ENCODE results near the gene PTBP2. TPM values are rescaled to one million over a fixed set of nuclear protein-coding genes. Genes with fewer than 3 reads are reported as not detected.
A peak's percentile ranks its signal among the peaks of the same experiment; 100 is the strongest.

PTBP2 gene
- total and polyA plus RNA-seq, 10 of the 15 experiments (the other 5 are each of a cell fraction or from before 2014, with no cell fraction given): 5.8 to 17.5 (median 11.1) TPM

DNA sequence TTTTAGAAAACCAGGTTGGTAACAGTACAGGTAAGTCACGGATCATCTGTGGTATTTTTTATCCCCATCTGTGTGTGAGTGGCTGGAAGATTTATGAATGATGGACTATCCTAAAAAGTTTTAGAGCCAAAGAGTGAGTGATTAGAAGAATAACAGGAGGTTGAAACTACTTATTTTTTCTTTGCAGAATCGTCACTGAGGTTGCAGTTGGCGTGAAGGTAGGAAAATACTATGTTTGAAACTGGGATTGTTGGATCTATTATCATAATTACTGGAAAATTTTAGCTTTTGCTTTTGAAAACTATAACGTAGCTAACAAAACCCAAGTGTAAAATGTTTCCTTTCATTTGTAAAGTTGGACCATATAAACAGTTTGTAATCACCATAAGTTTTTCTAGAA, 1.8 kb downstream of the PTBP2 start:
- ATAC-seq (no peak), DNase-seq (ENCODE audit: low read depth, low spot score) (no peak), FAIRE-seq (no peak)
- Histone ChIP-seq H3K36me3 (ENCODE audit: control insufficient read depth in 2 of 2, insufficient read depth in 2 of 2, low read length in 1 of 2) (peaks cover 0 to 2% of the 10 kb centered on the region in 2 experiments; a peak in 1 of 4 replicates), H3K27me3 (replicated peaks in 1 of 2; ENCODE audit: control insufficient read depth in 2 of 2, insufficient read depth in 2 of 2, low read length in 1 of 2) (no peaks in the 10 kb centered on the region), H3K9ac (ENCODE audit: control insufficient read depth, insufficient read depth, low read length) (peak overlapping the region; percentile 78; the same call in 1 of the 2 replicates), H3K4me2 (ENCODE audit: control insufficient read depth, insufficient read depth) (peak overlapping the region; percentile 66), H3K27ac (ENCODE audit: control insufficient read depth, insufficient read depth) (no peak overlapping the region; the same call in 1 of the 2 replicates), H3K79me2 (ENCODE audit: control insufficient read depth, insufficient read depth, low read length) (peaks cover 43% of the 10 kb centered on the region), H4K20me1 (ENCODE audit: control insufficient read depth, insufficient read depth) (no peaks in the 10 kb centered on the region), H3K9me3 (replicated peaks; ENCODE audit: control insufficient read depth, insufficient read depth, low read length) (no peaks in the 10 kb centered on the region; the same call in 2 of the 3 replicates), H2AFZ (ENCODE audit: control insufficient read depth, low read depth, low read length) (no peak overlapping the region), H3K4me1 (ENCODE audit: control insufficient read depth, insufficient read depth, low read length) (peaks cover 4% of the 10 kb centered on the region), H3K4me3 (peak overlapping the region; percentile 90)
- BruUV-seq (replicated peaks): no TSS peak
- SMC1A ChIA-PET (ENCODE audit: uncharacterized antibody, unreplicated experiment): interaction anchor here (0.7 to 1.9 kb wide), 3 partner anchors 19 to 181 kb away, joined by 3 to 4 read pairs (median 3); no protein-coding TSS in a partner anchor
- POLR2A ChIA-PET: no interaction called here
- RAD21 ChIA-PET (ENCODE audit: unreplicated experiment): no interaction called here
- WGBS (ENCODE audit: insufficient coverage, insufficient replicate concordance, low lambda C conversion rate, missing lambda C conversion rate): 41% methylated on average over 4 of the region's 4 CpGs
- intact Hi-C loops (cut with micrococcal nuclease; ENCODE audit: unreplicated experiment): loop anchor here (10.0 kb wide), 2 partner anchors 231 to 1191 kb away; no protein-coding TSS in a partner anchor
- no peak for TF ChIP-seq KAT2A (conservative IDR thresholded peaks at IDR 0.05; ENCODE audit: control insufficient read depth, low read depth, low read length)
- no peak for TF ChIP-seq NFYA (IDR thresholded peaks at IDR 0.05; ENCODE audit: borderline replicate concordance, low read depth, low read length)
- CTCF ChIA-PET: interaction anchor here (1.8 kb wide), 1 partner anchor 19 kb away, joined by 4 read pairs; no protein-coding TSS in a partner anchor
- in situ Hi-C loops (cut with MboI): no loop called here

DNA sequence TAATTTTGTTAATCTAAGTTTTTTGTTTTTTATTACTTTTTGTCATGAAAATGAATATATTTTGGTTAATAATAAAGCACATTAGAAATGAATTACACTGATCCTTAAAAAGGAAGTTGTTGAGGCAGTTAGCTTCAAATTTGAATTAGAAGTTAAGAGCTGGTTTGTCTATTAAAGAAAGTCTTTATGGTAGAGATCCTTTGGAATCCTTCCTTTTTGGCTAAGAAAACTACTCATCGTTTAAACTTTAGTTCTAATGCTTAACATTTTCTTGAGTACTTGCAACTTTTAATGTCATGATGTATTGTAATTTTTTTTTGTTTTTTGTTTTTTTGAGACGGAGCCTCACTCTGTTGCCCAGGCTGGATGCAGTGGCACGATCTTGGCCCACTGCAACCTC, 2.4 kb downstream of the PTBP2 start:
- CTCF ChIA-PET: interaction anchor here (1.8 kb wide), 1 partner anchor 18 kb away, joined by 4 read pairs; no protein-coding TSS in a partner anchor
- intact Hi-C loops (cut with micrococcal nuclease; ENCODE audit: unreplicated experiment): loop anchor here (10.0 kb wide), 2 partner anchors 231 to 1191 kb away; no protein-coding TSS in a partner anchor
- in situ Hi-C loops (cut with MboI): no loop called here
- H3K27me3 ChIP-seq (replicated peaks in 1 of 2; ENCODE audit: control insufficient read depth in 2 of 2, insufficient read depth in 2 of 2, low read length in 1 of 2): no peaks in the 10 kb centered on the region
- peaks cover 46% of the 10 kb centered on the region for H3K79me2 ChIP-seq (ENCODE audit: control insufficient read depth, insufficient read depth, low read length)
- H2AFZ ChIP-seq (ENCODE audit: control insufficient read depth, low read depth, low read length): no peak overlapping the region
- FAIRE-seq: peak; percentile 56
- 84% methylated on average over 3 of the region's 3 CpGs for WGBS (ENCODE audit: insufficient coverage, insufficient replicate concordance, low lambda C conversion rate, missing lambda C conversion rate)
- no peaks in the 10 kb centered on the region; the same call in 1 of the 3 replicates for H3K9me3 ChIP-seq (replicated peaks; ENCODE audit: control insufficient read depth, insufficient read depth, low read length)
- POLR2A ChIA-PET: no interaction called here
- no peak overlapping the region for H3K27ac ChIP-seq (ENCODE audit: control insufficient read depth, insufficient read depth)
- H3K4me2 ChIP-seq (ENCODE audit: control insufficient read depth, insufficient read depth): peak overlapping the region; percentile 66
- no peak for ATAC-seq
- no peak for DNase-seq (ENCODE audit: low read depth, low spot score)
- no peaks in the 10 kb centered on the region for H4K20me1 ChIP-seq (ENCODE audit: control insufficient read depth, insufficient read depth)
- no peak overlapping the region for H3K9ac ChIP-seq (ENCODE audit: control insufficient read depth, insufficient read depth, low read length)
- SMC1A ChIA-PET (ENCODE audit: uncharacterized antibody, unreplicated experiment): interaction anchor here (0.7 to 1.9 kb wide), 3 partner anchors 18 to 181 kb away, joined by 3 to 4 read pairs (median 3); no protein-coding TSS in a partner anchor
- H3K36me3 ChIP-seq (ENCODE audit: control insufficient read depth in 2 of 2, insufficient read depth in 2 of 2, low read length in 1 of 2): peaks cover 0 to 5% of the 10 kb centered on the region in 2 experiments; a peak in 1 of 4 replicates
- H3K4me1 ChIP-seq (ENCODE audit: control insufficient read depth, insufficient read depth, low read length): peaks cover 4% of the 10 kb centered on the region
- no TSS peak for BruUV-seq (replicated peaks)
- RAD21 ChIA-PET (ENCODE audit: unreplicated experiment): no interaction called here
- TF ChIP-seq GABPA (IDR thresholded peaks at IDR 0.05; ENCODE audit: low read depth) (no peak), RUNX3 (IDR thresholded peaks at IDR 0.05; ENCODE audit: low read length) (no peak), ZNF217 (IDR thresholded peaks at IDR 0.05) (no peak), STAT1 (conservative IDR thresholded peaks at IDR 0.05) (no peak), NR2C1 (IDR thresholded peaks at IDR 0.05) (no peak), BACH1 (IDR thresholded peaks at IDR 0.05; ENCODE audit: borderline replicate concordance) (no peak), ATF7 (IDR thresholded peaks at IDR 0.05; ENCODE audit: low read depth) (no peak)
- TF ChIP-seq, protein P1, sequence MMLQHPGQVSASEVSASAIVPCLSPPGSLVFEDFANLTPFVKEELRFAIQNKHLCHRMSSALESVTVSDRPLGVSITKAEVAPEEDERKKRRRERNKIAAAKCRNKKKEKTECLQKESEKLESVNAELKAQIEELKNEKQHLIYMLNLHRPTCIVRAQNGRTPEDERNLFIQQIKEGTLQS (IDR thresholded peaks at IDR 0.05; ENCODE audit: borderline replicate concordance, extremely low read depth, low read depth, low read length): no peak
- no peak overlapping the region; the same call in 1 of the 2 replicates for H3K4me3 ChIP-seq
